Left forelimb (tissue), 1 donor: ENCODE data around the gene MLXIPL.
A peak's percentile ranks its signal among the peaks of the same experiment; 100 is the strongest.
"Not testable (repeated sequence)": the region's sequence is repeated elsewhere in the genome, so short reads cannot be mapped to it uniquely, and the experiment has no call there.

Experiments
- DNase-seq: peaks from one replicate; pipeline ENCODE4 v3.0.0-alpha.2; 2018; ENCODE audit warnings: low spot score

The MLXIPL gene

DNA sequence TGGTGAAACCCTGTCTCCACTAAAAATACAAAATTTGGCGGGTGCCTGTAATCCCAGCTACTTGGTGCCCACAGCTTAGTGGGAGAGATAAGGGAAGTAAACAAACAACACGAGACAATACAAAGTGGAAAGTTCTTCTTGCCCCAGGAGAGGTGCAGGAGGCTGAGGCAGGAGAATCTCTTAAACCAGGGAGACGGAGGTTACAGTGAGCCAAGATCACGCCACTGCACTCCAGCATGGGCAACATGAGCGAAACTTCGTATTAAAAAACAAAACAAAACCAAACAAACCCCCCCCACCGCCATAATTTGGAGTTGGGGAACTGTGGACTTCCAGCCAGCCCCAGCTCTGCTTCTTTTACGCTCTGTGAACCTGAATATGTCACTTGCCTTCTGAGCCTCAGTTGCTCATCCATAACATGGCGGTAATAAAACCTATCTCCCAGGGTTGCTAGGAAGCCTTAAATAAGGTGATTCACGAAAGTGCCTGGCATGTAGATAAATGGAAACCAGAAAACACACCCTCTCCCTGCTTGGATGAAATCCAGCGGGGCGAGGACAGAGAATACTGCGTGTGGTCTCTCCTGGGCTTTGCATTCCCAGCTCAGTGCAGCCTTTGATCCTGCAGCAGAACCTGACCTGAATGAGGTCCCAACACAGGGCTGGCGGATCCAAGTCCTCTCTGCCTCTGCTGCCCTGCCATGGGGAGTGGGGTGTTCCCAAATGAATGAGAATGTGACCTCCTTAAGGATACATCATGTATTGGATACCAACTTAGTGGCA is 10.2 kb downstream of the MLXIPL start:
- DNase-seq: no peak

DNA sequence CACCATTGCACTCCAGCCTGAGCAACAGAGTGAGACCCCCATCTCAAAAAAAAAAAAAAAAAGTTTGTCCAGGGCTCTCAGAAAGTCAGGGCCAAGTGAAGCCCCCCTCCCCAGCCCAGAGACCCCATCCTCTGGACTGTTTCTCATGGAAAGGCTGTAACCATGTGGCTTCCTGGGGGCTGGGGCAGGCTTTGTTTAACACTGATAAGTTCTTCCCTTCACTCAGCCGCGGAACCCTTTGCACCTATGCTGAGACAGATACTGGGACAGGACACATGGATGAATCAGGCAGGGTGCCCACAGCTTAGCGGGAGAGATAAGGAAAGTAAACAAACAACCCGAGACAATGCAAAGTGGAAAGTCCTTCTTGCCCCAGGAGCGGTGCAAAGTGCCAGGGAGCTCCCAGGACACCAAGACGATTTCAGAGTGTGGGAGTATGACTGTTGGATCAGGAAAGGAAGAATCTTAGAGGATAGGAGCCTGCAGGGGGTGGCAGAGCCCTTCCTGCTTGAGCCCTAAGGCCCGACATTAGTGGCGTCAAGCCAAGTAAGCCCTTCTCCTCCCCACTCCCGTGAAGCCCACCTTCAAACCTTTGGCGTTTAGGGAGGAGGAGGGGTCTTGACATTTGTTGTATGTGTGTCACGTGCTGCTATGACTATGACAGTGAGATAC is 11.6 kb downstream of the MLXIPL start:
- no peak for DNase-seq

DNA sequence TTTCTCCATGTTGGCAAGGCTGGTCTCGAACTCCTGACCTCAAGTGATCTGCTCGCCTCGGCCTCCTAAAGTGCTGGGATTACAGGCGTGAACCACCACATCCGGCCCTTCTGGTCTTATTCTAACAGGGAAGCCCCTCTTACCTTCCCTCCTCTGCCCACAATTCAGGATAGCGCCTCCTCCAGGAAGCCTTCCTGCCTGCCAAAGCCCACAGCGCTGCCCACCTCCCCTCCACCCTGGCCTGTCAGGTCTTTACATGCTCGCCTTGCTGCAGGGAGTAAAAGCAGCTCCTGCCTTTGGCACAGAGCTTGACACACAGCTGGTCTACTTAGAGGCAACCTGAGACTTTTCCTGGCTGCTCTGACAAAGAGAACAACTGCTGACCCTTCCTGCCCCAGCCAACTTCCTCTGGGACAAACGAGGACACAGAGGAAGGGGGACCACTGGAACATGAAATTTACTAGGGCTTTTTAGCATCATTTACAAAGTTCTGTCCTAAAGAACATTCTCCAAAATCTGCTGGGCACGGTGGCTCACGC is 13.2 kb downstream of the MLXIPL start:
- DNase-seq: no peak

DNA sequence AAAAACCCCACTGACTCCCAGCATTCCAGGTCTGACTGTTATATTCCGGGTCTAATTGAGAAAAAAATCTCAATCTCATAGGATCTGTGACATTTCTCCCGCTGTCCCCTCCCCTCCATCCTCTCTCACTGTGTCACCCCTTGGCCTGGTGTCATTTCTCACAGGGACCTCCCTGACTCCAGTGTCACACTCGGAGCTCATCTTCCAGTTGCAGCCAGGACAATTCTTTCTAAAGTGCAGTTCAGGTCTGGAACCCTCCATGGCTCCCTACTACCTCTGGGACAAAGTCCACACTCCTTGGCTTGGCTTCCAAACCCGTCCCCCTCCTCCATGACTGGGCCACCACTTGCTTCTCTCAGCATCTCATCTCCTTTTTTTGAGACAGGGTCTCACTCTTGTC is 14.2 kb downstream of the MLXIPL start:
- DNase-seq: no peak

DNA sequence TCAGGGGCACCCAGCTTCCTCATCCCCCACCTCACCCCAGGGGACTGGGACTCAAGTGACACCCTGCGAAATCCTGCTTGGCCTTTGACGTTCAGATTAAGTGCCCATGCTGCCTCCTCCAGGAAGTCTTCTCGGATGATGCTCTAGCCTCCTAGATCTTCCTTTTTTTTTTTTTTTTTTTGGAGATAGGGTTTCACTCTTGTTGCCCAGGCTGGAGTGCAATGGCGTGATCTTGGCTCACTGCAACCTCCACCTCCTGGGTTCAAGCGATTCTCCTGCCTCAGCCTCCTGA is 16.7 kb downstream of the MLXIPL start:
- DNase-seq: not testable (repeated sequence)

DNA sequence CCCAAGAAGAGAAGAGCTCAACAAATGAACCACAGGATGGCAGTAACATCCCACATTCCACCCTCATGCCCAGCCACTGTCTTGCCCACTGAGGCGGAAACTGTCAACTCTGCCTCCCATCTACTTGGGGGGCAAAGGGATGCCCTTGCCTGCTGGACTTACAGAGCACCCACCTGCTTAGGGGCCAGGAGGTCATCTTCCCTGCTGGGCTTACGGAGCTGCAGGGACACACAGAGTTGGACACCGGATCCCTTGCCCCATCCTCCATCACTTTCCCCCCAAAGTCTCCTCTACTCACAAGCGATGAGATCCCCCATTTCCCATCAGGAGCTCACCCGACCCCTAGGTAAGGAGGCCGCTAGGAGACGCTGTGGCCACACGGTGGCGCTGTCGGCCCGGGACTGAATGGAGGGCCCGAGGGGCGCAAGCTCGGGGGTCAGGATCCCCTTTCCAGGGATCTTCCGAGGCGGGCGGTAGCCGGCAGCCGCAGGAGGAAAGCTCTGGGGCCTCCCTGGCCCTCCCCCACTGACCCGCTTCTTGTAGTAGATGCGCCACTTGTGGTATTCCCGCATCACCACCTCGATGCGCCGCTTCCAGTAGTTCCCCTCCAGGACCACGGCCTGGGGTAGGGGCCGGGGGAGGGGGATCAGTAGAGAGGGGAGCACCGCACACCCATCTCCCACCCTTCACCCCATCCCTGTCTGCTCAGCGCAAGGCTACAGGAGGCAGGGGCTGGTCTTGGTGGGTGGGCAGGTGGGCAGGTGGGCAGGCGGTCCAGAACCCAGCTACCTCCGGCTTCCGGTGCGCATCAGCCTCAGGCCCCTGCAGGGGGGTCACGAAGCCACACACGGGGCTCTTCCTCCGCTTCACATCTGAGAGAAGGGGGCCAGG is 17.3 kb downstream of the MLXIPL start:
- peak; percentile 79 for DNase-seq

DNA sequence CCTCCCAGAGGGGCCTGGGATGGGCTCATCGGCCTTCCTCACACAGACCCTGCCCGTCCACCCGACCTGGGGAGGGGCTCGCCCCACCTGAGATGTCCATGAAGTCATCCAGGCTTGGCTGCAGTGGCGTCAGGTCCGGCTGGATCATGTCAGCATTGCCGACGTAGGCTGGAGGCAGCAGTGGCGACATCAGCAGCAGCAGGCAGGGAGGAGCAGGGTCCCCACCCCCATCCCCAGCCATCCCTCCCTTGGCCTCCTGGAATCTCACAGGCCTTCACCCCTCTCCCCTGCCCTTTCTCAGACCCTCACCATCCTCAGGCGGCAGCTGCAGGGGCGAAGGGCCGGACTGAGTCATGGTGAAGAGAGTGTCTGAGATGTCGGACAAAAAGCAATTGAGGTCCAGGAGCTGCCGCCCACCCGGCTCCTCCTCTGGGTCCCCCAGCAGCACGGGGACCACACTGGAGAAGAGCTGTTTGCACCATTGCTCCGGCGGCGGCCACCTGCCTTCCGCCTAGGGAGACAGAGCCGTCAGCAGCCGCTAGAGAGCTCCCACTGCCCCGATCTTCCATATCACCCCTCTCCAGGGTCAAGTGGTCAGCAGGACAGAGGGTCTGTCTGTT is 18.6 kb downstream of the MLXIPL start:
- no peak for DNase-seq

DNA sequence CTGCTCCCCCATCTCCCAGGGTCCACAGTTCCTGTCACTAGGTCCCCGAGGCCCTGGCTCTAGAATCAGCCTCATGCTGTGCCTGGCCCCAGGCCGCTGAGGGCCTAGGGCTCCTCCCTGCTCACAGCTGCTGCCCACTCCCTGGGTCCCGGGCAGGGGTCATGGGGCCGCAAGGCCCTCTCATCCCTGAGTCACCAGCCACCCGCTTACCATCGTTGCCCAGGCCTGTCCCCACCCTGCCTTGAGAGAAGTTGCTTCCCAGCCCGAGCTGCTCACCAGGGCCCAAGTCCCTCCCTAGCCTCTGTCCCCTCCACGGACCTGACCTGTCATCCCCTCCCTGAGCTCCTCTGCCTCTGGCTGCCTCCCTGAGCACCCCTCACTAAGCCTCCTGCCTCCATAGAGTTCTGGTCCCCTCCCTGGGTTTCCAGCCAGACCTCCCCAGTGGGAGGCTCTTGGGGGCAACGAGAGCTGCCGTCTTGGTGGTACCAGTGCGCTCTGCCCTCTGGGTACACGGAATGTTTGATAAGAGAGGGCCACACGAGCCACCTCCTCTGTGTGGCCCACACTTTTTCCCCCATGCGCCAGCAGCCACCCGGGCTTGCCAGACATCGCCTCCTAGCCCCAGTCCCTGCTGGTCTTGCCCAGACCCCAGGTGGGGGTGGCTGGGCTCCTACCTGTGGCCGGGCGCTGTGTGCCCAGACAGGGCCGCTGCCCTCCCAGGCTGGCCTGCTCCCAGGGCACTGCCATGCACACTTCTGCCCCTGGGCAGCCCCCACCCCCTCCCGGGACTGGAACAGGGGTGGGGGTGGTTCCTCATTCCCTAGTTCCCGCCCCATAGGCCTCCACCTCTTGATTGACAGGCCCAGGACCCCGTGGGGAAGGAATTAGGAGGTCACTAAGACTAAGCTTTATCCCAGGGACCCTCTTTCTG is 21.3 kb downstream of the MLXIPL start:
- DNase-seq: no peak

DNA sequence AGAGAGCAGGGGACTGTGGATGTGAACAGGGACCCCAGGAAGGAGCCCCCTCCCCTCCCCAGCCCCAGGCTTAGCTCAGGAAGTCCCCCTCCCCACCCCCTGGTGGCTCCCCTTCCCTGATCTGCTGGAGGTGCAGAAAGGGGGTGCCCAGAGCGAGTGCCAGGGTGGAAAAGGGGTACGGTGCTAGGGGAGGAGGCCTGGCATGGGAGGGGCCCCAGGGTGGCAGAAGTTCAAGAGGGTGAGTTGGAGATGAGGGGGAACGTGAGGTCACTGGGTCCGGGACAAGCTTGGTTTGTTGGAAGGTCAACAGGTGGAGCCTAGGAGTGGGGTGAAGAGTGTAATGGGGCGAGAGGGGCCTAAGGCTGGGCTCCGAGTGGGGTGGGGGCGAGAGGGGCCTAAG is 24.4 kb downstream of the MLXIPL start:
- no peak for DNase-seq

DNA sequence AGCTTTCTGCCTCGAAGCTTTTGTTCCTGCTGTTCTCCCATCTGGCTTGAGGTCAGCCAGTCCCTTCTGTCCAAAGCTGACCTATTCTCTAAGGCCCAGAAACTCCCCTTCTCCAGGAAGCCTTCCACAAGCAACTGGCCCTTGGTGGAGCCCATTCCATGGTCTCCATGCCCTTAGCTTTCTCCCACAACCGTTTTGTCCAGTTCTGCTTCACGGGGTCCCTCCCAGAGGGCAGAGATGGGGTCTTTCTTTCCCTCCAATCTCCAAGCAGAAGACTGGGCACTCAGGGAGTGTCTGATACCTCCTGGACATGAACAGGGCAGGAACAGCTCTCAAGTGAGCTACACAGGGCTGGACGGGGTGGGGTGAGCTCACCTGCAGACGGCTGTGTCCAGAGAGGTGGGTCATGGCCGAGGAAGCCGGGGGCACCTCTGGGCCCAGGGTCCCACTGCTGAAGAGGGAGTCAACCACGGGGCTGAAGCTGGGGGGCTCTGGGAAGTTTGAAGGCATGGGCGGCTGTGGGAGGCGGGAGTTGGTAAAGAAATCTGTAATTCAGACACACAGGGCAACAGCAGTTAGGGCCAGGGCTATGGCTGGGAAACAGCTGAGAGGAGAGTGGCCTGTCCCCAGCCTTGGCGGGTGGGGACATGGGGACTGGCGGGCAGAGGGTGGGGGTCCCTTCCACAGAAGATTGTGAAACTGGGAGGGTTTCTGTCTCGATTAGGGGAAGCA is 25.0 kb downstream of the MLXIPL start:
- no peak for DNase-seq

DNA sequence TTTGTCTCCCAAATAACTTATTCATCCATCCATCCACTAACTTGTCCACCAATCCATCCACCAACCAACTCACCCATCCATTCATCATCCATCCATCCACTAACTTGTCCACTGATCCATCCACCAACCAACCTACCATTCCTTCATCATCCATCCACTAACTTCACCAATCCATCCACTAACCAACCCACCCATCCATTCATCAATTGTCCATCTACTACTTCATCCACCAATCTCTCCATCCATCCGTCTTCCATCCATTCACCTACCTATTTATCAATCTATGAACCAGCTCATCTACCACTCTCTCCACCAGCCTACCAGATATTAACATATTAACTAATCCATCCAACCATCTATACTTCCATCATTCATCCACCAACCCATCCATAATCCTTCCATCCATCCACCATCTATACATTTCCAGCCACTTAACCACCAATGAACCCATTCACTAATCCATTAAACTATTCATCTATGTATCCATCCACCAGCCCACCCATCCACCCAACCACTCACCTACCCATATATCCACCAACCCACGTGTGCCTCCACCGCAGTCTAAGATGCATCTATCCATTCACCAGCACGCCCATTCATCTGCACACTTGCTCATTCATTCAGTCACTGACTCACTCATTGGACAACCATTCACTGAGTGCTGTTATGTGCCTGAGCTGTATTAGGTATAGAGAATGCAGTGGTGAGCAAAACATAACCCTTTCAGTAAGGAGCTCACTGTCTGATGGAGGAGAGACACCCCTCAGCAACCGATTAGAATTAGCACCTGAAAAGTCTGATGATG is 26.1 kb downstream of the MLXIPL start:
- DNase-seq: no peak

DNA sequence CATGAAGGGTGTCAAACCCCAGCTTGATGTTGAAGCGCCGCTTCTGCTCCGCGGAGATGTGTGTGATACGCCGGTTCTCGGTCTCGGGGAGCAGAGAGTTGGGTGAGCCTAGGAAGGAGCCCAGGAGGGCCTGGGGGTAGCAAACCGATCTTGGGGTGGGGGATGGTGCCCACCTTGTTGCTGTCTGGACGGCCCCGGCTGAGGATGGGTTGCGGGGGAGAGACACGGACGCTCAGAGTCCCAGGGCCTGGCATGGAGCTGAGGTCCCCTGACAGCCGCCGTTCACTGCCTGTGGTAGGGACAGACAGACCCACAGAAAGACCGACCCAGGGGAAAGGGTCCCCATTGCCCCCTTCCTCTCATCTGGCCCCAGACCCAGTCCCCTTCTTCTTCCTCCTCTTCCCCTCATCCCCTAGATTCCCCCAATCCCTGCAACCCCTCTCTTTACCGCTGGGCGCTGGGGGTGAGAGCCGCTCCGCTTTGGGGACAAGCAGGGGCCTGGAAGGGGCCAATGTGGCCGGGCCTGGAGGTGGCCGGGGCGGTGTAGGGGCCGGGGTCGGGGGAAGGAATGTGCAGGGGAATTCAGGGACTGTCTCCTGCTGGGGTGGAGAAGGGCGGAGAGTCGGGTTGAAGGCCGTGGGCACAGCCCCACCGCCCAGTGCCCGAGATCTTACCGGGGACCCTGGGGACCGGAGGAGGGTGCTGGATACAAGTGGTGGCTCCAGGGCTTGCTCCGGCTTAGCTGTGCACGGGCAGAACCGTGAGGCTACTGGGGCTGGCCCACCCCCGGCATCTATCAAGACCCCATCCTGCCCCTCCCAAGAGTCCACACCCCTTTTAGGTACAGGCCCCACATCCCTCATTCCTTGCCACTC is 27.9 kb downstream of the MLXIPL start:
- DNase-seq: no peak

DNA sequence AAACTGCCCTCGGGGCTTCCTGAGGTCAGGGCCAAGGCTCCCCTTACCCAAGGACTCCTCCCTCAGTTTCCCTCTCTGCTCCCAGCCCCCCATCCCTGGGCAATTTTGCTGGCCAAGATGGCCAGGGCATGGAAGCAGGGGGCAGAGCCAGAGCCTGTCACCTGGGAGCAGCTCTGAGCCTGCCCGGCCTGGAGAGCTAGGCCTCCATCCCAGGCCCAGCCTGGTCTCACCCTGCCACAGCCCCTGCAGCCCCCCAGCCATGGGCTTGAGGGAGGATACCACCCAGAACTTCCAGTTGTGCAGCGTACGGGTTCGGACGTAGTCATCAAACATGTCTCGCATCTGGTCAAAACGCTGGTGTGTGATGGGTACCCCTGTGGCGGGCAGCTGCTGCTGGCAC is 29.0 kb downstream of the MLXIPL start:
- DNase-seq: no peak

DNA sequence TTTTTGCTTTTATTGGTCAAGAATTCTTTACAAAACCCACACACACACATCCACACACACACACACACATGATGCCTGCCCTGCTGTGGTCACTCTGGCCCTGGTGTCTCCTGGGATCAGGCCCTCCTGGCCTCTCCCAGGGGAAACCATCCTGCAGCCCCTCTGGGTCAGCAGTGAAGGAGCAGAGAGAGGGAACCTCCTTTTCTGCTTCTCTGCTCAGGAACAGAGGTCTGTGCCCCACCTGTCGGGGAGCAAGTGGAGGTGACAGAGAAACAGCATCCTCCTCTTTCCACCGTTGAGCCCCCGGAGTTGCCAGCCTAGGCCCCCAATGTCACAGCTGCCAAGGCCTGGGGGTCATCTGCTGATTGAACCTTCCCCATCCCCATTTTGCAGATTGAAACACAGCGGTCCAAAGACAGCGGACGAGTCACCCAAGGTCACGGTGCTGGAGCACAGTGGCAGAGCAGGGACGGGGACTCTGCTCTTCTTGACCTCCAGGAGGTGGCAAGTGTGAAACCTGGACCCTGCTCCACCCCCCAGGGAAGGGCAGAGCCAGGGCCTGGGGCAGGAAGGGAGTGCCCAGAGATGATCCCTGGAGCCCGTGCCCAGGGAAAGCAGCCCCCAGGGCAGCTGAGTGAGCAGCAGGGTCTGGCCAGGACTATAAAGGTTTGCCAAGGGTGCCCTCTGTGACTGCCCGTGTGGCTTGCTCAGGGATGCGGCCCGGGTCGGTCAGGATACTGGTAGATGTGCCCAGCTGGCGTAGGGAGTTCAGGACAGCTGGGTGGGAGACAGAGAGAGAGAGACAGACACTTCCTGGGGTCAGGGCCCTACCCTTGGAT is 30.9 kb downstream of the MLXIPL start:
- DNase-seq: no peak

DNA sequence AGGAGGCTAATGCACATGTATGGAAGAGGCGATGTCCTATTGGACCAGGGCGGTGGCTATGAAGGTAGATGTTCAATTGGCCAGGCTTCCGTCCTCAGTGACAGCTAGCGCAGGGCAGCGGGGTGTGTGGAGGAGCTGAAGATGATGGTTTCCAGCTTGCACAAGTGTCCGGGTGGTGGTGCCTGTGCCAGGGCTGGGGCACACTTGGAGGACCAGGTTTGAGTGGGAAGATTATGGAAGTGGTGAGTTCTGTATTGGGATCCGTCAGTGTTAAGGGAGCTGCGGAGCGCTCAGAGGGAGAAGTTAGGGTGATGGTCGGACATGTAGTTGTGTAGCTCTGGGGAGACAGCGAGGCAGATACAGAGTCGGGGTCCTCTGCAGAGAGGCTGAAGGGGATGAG is 37.4 kb downstream of the MLXIPL start:
- no peak for DNase-seq

DNA sequence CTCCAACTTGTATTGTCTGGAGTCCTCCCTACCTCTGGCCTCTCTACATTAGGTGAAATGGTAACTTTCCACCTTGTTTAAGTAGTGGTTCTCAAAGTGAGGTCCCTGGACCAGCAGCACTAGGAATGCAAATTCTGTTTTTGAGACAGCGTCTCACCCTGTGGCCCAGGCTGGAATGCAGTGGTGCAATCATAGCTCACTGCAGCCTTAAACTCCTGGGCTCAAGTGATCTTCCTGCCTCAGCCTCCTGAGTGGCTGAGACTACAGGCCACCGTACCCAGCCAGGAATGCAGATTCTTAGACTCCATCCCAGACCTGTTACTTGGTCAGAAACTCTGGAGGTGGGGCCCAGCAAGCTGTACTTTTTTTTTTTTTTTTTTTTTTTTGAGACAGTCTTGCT is 39.1 kb downstream of the MLXIPL start:
- DNase-seq: no peak

DNA sequence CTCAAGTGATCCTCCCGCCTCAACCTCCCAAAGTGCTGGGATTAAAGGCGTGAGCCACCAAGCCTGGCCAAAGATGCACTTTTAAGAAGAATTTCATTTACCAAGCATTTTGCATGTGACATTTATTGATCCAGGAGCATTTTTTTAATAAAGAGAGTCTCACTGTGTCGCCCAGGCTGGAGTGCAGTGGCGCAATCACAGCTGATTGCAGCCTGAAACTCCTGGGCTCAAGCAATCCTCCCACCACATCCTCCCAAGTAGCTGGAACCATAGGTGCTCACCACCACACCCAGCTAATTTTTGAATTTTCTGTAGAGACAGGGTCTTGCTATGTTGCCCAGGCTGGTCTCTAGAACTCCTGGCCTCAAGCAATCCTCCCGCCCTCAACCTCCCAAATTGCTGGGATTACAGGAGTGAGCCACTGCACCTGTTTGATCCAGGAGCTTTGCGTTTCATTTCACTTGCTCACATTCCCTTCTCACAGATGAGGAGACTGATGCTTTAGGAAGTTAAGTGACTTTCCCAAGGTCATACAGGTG is 41.6 kb downstream of the MLXIPL start:
- no peak for DNase-seq
